ENCODE results near the gene NRSN1.

Gene NRSN1

GRCh38 chr6:24194978-24195700 is 69.1 kb downstream of the NRSN1 start:
- TF ChIP-seq, protein P1, sequence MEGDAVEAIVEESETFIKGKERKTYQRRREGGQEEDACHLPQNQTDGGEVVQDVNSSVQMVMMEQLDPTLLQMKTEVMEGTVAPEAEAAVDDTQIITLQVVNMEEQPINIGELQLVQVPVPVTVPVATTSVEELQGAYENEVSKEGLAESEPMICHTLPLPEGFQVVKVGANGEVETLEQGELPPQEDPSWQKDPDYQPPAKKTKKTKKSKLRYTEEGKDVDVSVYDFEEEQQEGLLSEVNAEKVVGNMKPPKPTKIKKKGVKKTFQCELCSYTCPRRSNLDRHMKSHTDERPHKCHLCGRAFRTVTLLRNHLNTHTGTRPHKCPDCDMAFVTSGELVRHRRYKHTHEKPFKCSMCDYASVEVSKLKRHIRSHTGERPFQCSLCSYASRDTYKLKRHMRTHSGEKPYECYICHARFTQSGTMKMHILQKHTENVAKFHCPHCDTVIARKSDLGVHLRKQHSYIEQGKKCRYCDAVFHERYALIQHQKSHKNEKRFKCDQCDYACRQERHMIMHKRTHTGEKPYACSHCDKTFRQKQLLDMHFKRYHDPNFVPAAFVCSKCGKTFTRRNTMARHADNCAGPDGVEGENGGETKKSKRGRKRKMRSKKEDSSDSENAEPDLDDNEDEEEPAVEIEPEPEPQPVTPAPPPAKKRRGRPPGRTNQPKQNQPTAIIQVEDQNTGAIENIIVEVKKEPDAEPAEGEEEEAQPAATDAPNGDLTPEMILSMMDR (IDR thresholded peaks at IDR 0.05; ENCODE audit: low read depth, low read length, missing control alignments): no peak
- H3K4me3 ChIP-seq (replicated peaks; ENCODE audit: low read depth, low read length): no peak overlapping the region
- DNase-seq (ENCODE audit: extremely low read depth, low read depth): no peak

DNA sequence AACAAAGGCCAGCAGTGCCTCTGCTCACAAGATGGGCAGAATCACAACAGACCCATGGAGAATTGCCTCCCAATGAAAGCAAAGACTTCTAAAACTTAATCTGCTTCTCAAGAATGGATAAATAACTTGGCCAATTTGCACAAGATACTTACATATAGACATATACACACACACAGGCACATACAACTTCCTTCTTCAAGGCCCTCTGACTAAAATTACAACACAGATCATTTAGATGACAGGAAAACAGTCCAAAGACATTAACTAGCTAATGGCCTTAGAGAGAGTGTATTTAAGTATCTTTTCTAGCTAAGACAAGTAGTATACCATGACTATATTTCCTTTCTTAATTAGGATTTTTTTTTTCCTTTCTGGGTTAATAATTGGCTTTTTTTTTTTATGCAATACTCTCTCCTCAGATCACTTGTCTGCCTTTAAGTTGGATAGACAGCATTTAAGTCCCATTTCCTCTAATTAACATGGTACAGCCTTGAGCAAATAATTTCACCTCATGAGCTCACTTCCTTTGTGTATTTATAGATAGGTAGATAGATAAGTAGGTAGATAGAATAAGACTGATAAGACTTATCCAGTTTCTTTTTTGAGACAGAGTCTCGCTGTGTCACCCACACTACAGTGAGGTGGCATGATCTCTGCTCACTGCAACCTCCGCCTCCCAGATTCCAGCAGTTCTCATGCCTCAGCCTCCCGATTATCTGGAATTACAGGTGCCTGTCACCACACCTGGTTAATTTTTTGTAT is 70.0 kb downstream of the NRSN1 start:
- no peak overlapping the region for H3K4me3 ChIP-seq (replicated peaks; ENCODE audit: low read depth, low read length)
- no peak for DNase-seq (ENCODE audit: extremely low read depth, low read depth)
- TF ChIP-seq, protein P1 (IDR thresholded peaks at IDR 0.05; ENCODE audit: low read depth, low read length, missing control alignments): no peak

Data from HFF-Myc (cell line).